ENCODE measurements around the gene LAP3. TPM values are rescaled to one million over a fixed set of nuclear protein-coding genes. Genes with fewer than 3 reads are reported as not detected.

Gene LAP3
- polyA plus RNA-seq, 3 donors from 2014 or later: 56.5 to 106 (median 72.7) TPM

- H3K4me3 Mint-ChIP-seq: peak overlapping the region; percentile 86 to 96 (median 93)
- no peaks in the 10 kb centered on the region for H3K9me3 Mint-ChIP-seq
- H3K27me3 Mint-ChIP-seq (ENCODE audit: low read depth in 3 of 3): peaks cover 16 to 23% (median 18%) of the 10 kb centered on the region in 3 donors
- DNase-seq: no peak
- peaks cover 4 to 10% (median 4%) of the 10 kb centered on the region in 3 donors for H3K36me3 Mint-ChIP-seq
- H3K4me1 Mint-ChIP-seq: peaks cover 20 to 27% of the 10 kb centered on the region in 2 donors
- peak overlapping the region; percentile 94 to 99 (median 96) for H3K27ac Mint-ChIP-seq
These were observed 875 bp downstream of the LAP3 start for GRCh38 chr4:17577665-17578481.

- Mint-ChIP-seq H3K9me3 (no peaks in the 10 kb centered on the region), H3K27ac (peak overlapping the region; percentile 94 to 99 (median 96)), H3K27me3 (ENCODE audit: low read depth in 3 of 3) (peaks cover 16 to 23% (median 21%) of the 10 kb centered on the region in 3 donors), H3K4me3 (peak overlapping the region; percentile 86 to 96 (median 93)), H3K4me1 (peaks cover 20 to 27% of the 10 kb centered on the region in 2 donors), H3K36me3 (peaks cover 4 to 10% (median 4%) of the 10 kb centered on the region in 3 donors)
- peak; percentile 45 to 57 (median 50) for DNase-seq
These were observed 1.5 kb downstream of the LAP3 start for GRCh38 chr4:17578482-17578891.

DNA sequence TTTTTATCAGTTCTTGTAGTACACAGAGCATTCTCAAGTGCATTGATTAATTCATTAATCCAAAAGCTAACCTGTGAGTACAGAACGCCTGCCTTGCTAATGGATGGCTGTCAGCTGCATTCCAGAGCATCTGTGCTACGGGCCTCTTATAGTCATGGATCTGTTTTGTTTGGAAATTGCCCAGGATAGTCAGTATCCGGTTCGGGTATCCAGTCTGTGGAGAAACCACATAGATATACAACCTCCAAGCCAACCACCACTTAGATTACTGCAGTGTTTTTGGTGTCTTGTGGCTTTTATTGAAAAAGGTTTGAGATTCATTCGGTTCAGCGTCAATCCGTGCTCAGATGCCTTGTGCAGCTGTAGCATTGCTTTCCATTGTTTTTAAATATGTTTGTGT is 4.0 kb downstream of the LAP3 start:
- Mint-ChIP-seq H3K4me1 (peaks cover 20 to 27% of the 10 kb centered on the region in 2 donors), H3K27ac (peak overlapping the region in 1 of 6 donors; percentile 99), H3K9me3 (no peaks in the 10 kb centered on the region), H3K36me3 (peaks cover 16 to 32% (median 17%) of the 10 kb centered on the region in 3 donors), H3K27me3 (ENCODE audit: low read depth in 3 of 3) (peaks cover 16 to 23% (median 21%) of the 10 kb centered on the region in 3 donors), H3K4me3 (no peak overlapping the region)
- no peak for DNase-seq

- H3K27me3 Mint-ChIP-seq (ENCODE audit: low read depth in 3 of 3): peaks cover 0 to 10% (median 4%) of the 10 kb centered on the region in 3 donors
- H3K27ac Mint-ChIP-seq: no peak overlapping the region
- no peak for DNase-seq
- no peaks in the 10 kb centered on the region for H3K9me3 Mint-ChIP-seq
- peaks cover 22 to 43% (median 26%) of the 10 kb centered on the region in 3 donors for H3K36me3 Mint-ChIP-seq
- H3K4me1 Mint-ChIP-seq: peaks cover 12 to 17% of the 10 kb centered on the region in 2 donors
- no peak overlapping the region for H3K4me3 Mint-ChIP-seq
These were observed 6.3 kb downstream of the LAP3 start for GRCh38 chr4:17583276-17583675.

- H3K4me3 Mint-ChIP-seq: no peak overlapping the region
- H3K9me3 Mint-ChIP-seq: no peaks in the 10 kb centered on the region
These were observed 6.9 kb downstream of the LAP3 start for GRCh38 chr4:17583941-17584340.

DNA sequence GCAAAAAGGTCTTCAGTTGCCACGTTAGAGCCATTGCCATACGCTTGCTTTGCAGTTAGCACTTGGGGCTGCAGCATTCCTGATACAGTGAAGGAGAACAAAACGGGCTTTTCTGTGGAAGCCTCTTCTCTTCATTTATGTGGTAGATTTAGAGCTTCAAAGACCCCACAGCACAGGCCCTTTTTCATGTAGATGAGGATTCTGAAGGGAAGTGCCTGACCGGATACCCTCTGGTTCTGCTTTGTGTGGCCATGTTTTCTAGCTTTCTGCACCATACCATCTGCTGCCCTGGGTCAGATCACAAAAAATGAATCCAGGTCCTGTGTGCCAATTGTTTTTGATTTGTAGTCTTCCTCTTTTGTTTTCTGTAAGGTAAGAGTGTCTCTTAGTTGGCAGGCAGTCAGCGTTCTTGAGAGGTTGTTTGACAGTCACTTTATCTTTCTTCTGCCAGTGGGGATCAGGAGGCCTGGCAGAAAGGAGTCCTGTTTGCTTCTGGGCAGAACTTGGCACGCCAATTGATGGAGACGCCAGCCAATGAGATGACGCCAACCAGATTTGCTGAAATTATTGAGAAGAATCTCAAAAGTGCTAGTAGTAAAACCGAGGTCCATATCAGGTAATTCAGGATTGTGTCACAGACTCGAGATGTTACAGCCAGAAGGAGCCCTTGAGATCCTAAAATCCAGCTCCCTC is 7.7 kb downstream of the LAP3 start:
- Mint-ChIP-seq H3K27ac (peak overlapping the region in 1 of 6 donors; percentile 30), H3K27me3 (ENCODE audit: low read depth in 3 of 3) (peaks cover 0 to 4% (median 2%) of the 10 kb centered on the region in 3 donors), H3K4me1 (peaks cover under 1 to 3% of the 10 kb centered on the region in 2 donors), H3K9me3 (no peaks in the 10 kb centered on the region), H3K36me3 (peaks cover 25 to 56% (median 36%) of the 10 kb centered on the region in 3 donors), H3K4me3 (no peak overlapping the region)
- no peak for DNase-seq

More at GRCh38 chr4:17583941-17584340, 6.9 kb downstream of the LAP3 start:
- Mint-ChIP-seq H3K27ac (peak overlapping the region in 1 of 6 donors; percentile 50), H3K36me3 (peaks cover 23 to 50% (median 31%) of the 10 kb centered on the region in 3 donors), H3K27me3 (ENCODE audit: low read depth in 3 of 3) (peaks cover 0 to 5% (median 2%) of the 10 kb centered on the region in 3 donors), H3K4me1 (peaks cover 5 to 10% of the 10 kb centered on the region in 2 donors)
- DNase-seq: no peak

- H3K36me3 Mint-ChIP-seq: peaks cover 26 to 62% (median 37%) of the 10 kb centered on the region in 3 donors
- no peaks in the 10 kb centered on the region for H3K9me3 Mint-ChIP-seq
- peak overlapping the region in 1 of 6 donors; percentile 39 for H3K27ac Mint-ChIP-seq
- no peak overlapping the region for H3K4me3 Mint-ChIP-seq
- peaks cover 0 to 2% (median 0%) of the 10 kb centered on the region in 3 donors for H3K27me3 Mint-ChIP-seq (ENCODE audit: low read depth in 3 of 3)
- no peak for DNase-seq
- H3K4me1 Mint-ChIP-seq: no peaks in the 10 kb centered on the region
These were observed 10.3 kb downstream of the LAP3 start for GRCh38 chr4:17587094-17587822.

- Mint-ChIP-seq H3K36me3 (peaks cover 20 to 64% (median 38%) of the 10 kb centered on the region in 3 donors), H3K27ac (peak overlapping the region in 1 of 6 donors; percentile 85), H3K9me3 (no peaks in the 10 kb centered on the region), H3K4me1 (no peaks in the 10 kb centered on the region), H3K27me3 (ENCODE audit: low read depth in 3 of 3) (peaks cover 0 to 1% (median 0%) of the 10 kb centered on the region in 3 donors), H3K4me3 (no peak overlapping the region)
- DNase-seq: no peak
These were observed 12.4 kb downstream of the LAP3 start for GRCh38 chr4:17589355-17589754.

DNA sequence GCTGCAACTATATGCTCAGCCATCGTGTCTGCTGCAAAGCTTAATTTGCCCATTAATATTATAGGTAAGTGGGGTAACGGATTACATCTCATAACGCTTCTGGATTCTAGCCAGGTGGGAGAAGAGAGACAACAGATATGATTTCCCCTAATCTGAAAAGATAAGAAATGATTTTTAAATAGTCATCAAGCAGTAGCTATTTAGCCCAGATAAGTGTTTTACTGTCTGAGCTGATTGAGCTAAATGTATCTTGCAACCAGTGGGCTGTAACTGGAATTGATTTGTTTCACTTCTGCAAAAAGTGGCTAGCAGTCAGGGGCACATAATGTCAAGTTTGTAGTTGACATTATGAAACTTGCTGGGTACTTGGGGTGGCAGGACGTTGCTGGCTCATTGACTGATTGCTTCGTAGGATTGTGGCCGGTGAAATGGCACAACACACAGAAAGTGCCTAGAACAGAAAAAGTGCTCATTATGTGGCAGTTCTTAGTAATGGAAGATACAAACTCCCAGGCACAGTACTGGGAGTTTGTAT is 18.5 kb downstream of the LAP3 start:
- no peak for DNase-seq
- no peak overlapping the region for H3K4me3 Mint-ChIP-seq
- no peaks in the 10 kb centered on the region for H3K9me3 Mint-ChIP-seq
- no peaks in the 10 kb centered on the region for H3K4me1 Mint-ChIP-seq
- peaks cover 0 to 4% (median 0%) of the 10 kb centered on the region in 3 donors for H3K27me3 Mint-ChIP-seq (ENCODE audit: low read depth in 3 of 3)
- peak overlapping the region in 1 of 6 donors; percentile 77 for H3K27ac Mint-ChIP-seq
- peaks cover 21 to 50% (median 32%) of the 10 kb centered on the region in 3 donors for H3K36me3 Mint-ChIP-seq

DNA sequence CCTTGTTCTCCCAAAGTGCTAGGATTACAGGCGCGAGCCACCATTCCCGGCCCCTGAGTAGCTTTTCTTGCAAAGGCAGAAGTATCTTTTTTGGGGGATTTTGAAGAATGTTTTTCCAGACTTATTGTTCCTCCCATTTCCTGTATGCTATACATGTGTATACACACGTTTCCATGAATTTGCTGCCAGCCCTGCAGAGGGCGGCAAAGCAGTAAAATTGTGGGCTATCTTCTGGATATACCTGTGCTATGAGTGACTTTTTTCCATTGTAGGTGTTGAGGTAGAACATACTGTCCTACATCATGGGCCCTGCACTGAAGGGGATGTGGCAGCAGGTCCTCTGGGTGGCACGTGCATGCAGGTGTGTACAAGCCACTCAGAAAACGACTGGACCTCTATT is 20.5 kb downstream of the LAP3 start:
- Mint-ChIP-seq H3K4me3 (no peak overlapping the region), H3K4me1 (no peaks in the 10 kb centered on the region), H3K9me3 (no peaks in the 10 kb centered on the region), H3K27me3 (ENCODE audit: low read depth in 3 of 3) (peaks cover 0 to 4% (median 0%) of the 10 kb centered on the region in 3 donors), H3K36me3 (peaks cover 18 to 46% (median 33%) of the 10 kb centered on the region in 3 donors), H3K27ac (peak overlapping the region in 1 of 6 donors; percentile 40)
- no peak for DNase-seq

DNA sequence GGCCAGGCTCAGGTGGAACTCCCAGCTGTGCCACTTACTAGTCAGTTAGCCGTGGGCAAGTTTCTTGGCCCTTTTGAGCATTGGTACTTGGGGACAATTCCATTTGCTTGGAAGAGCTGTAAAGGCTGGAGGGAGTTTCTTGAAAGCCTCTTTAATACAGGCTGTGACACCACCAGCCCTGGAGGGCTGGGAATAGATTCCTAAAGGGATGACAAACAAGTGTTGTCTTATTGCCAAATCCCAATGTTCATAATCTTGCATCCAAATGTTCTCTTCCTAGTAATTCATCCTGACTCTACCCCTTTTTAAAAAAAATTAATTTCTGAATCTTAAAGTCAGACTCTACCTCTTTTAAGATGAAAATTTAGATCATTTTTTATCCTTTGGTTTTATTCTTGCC is 22.8 kb downstream of the LAP3 start:
- no peak for DNase-seq
- Mint-ChIP-seq H3K36me3 (peaks cover 16 to 37% (median 27%) of the 10 kb centered on the region in 3 donors), H3K4me1 (no peaks in the 10 kb centered on the region), H3K27ac (peak overlapping the region in 2 of 6 donors; percentile 36 to 44), H3K9me3 (no peaks in the 10 kb centered on the region), H3K4me3 (no peak overlapping the region), H3K27me3 (ENCODE audit: low read depth in 3 of 3) (peaks cover 0 to 2% (median 0%) of the 10 kb centered on the region in 3 donors)

- Mint-ChIP-seq H3K9me3 (no peaks in the 10 kb centered on the region), H3K4me3 (no peak overlapping the region), H3K27ac (peak overlapping the region in 3 of 6 donors; percentile 35 to 73 (median 68)), H3K36me3 (peaks cover 10 to 29% (median 22%) of the 10 kb centered on the region in 3 donors), H3K4me1 (no peaks in the 10 kb centered on the region), H3K27me3 (ENCODE audit: low read depth in 3 of 3) (peaks cover 0 to 2% (median 0%) of the 10 kb centered on the region in 3 donors)
- DNase-seq: no peak
These were observed 28.2 kb downstream of the LAP3 start for GRCh38 chr4:17605236-17605635.
